SK-N-SH (cell line): ENCODE data around the gene CSF3. TPM values are rescaled to one million over a fixed set of nuclear protein-coding genes. Genes with fewer than 3 reads are reported as not detected.

ENCODE experiments used
- CTCF ChIA-PET: fragments of 300-600, 350-600 bp; formaldehyde crosslinking; extraction: SDS; loops from one replicate; lab custom pipeline; 2021; lab: Yijun Ruan, JAX
- POLR2A ChIA-PET: fragments of 350-600 bp; sonication (Branson Sonifier 250); formaldehyde crosslinking; extraction: SDS; loops from one replicate; lab custom pipeline; 2020; ENCODE audit warnings: antibody characterized with exemption, inconsistent platforms; lab: Yijun Ruan, JAX
- DNase-seq: peaks from one replicate; pipeline ENCODE4 v3.0.0; 2012
- H2AFZ ChIP-seq: fragments of 200-600 bp; sonication (generic); 2 replicates; pipeline ENCODE4 v1.8.1; 2016; ENCODE audit warnings: antibody characterized with exemption, mild to moderate bottlenecking, low read depth
- H3F3A ChIP-seq: fragments of 200-600 bp; sonication (generic); replicated peaks from 2 replicates; pipeline ENCODE3; 2016; ENCODE audit warnings: antibody characterized with exemption, mild to moderate bottlenecking; ENCODE audit not compliant: insufficient read depth
- H3K27ac ChIP-seq, 2 experiments: fragments of 200-500 bp in 1 of 2; fragments of 200-600 bp in 1 of 2; sonication (Bioruptor generic) in 1 of 2; sonication (generic), shearing (Covaris generic) in 1 of 2; 2 replicates each; pipeline versions ENCODE4 v1.5.1 to v1.6.1; 2014 to 2016; ENCODE audit warnings: low read depth in 2 of 2, inconsistent platforms in 1 of 2, low read length in 1 of 2, mild to moderate bottlenecking in 1 of 2, mixed read lengths in 1 of 2
- H3K27me3 ChIP-seq: fragments of 200-600 bp; sonication (generic), shearing (Covaris generic); 2 replicates; pipeline ENCODE4 v1.6.1; 2016; ENCODE audit warnings: mixed run types; ENCODE audit not compliant: insufficient read depth
- H3K36me3 ChIP-seq, 2 experiments: fragments of 200-500 bp in 1 of 2; fragments of 200-600 bp in 1 of 2; sonication (Bioruptor generic) in 1 of 2; sonication (generic) in 1 of 2; replicated peaks in 1 of 2; 2 replicates each; pipeline versions ENCODE3 to v1.5.1; 2014 to 2016; ENCODE audit warnings: low read length in 1 of 2, mild to moderate bottlenecking in 1 of 2; ENCODE audit not compliant: insufficient read depth in 2 of 2, control insufficient read depth in 1 of 2
- H3K4me1 ChIP-seq, 2 experiments: fragments of 200-500 bp in 1 of 2; fragments of 200-600 bp in 1 of 2; sonication (Bioruptor generic) in 1 of 2; sonication (generic), shearing (Covaris generic) in 1 of 2; 2 replicates each; pipeline versions ENCODE4 v1.5.1 to v1.6.1; 2014 to 2016; ENCODE audit warnings: low read depth in 1 of 2, low read length in 1 of 2, mixed run types in 1 of 2; ENCODE audit not compliant: insufficient read depth in 2 of 2, control insufficient read depth in 1 of 2
- H3K4me2 ChIP-seq: fragments of 200-600 bp; sonication (generic), shearing (Covaris generic); 2 replicates; pipeline ENCODE4 v1.6.1; 2017; ENCODE audit warnings: mixed run types
- H3K4me3 ChIP-seq, 2 experiments: fragments of 200-500 bp in 1 of 2; fragments of 200-600 bp in 1 of 2; sonication (Bioruptor generic) in 1 of 2; sonication (generic), shearing (Covaris generic) in 1 of 2; 2 replicates each; pipeline versions ENCODE4 v1.5.1 to v1.8.1; 2014 to 2016; ENCODE audit warnings: low read depth in 2 of 2, inconsistent platforms in 1 of 2, low read length in 1 of 2, mild to moderate bottlenecking in 1 of 2, mixed read lengths in 1 of 2, moderate library complexity in 1 of 2
- H3K79me2 ChIP-seq: fragments of 200-600 bp; sonication (generic); 2 replicates; pipeline ENCODE4 v1.8.1; 2017; ENCODE audit warnings: mild to moderate bottlenecking; ENCODE audit not compliant: insufficient read depth
- H3K9ac ChIP-seq: fragments of 200-600 bp; sonication (generic); 2 replicates; pipeline ENCODE4 v1.6.1; 2017; ENCODE audit warnings: mixed run types
- H3K9me2 ChIP-seq: fragments of 200-600 bp; sonication (generic); 2 replicates; pipeline ENCODE4 v1.6.1; 2017; ENCODE audit warnings: mixed run types
- H3K9me3 ChIP-seq: fragments of 200-600 bp; sonication (generic); 2 replicates; pipeline ENCODE4 v1.6.1; 2017; ENCODE audit warnings: mixed run types, mild to moderate bottlenecking, moderate library complexity
- H4K20me1 ChIP-seq: fragments of 200-600 bp; sonication (generic); 2 replicates; pipeline ENCODE4 v1.6.1; 2017; ENCODE audit warnings: mild to moderate bottlenecking, mixed run types; ENCODE audit not compliant: insufficient read depth
- CHD2 ChIP-seq: fragments of 150-350 bp; IDR thresholded peaks from 2 replicates; pipeline ENCODE4 v1.6.1; 2018; ENCODE audit warnings: low read length; ENCODE audit not compliant: partially characterized antibody
- FOSL2 ChIP-seq: IDR thresholded peaks from 2 replicates; pipeline ENCODE4 v1.4.0; 2012; ENCODE audit warnings: low read depth, mild to moderate bottlenecking, moderate library complexity, borderline replicate concordance
- FOXJ3 ChIP-seq: sonication (generic); formaldehyde crosslinking; IDR thresholded peaks from 2 replicates; pipeline ENCODE4 v1.5.1; 2020; ENCODE audit warnings: mild to moderate bottlenecking, missing genetic modification reagents
- FOXM1 ChIP-seq: IDR thresholded peaks from 2 replicates; pipeline ENCODE4 v1.4.0; 2012; ENCODE audit warnings: low read depth, mild to moderate bottlenecking
- GABPA ChIP-seq: IDR thresholded peaks from 2 replicates; pipeline ENCODE4 v1.4.0; 2012; ENCODE audit warnings: low read depth, mild to moderate bottlenecking
- JUND ChIP-seq: IDR thresholded peaks from 2 replicates; pipeline ENCODE4 v1.4.0; 2012
- MAX ChIP-seq: IDR thresholded peaks from 2 replicates; pipeline ENCODE4 v1.4.0; 2012; ENCODE audit warnings: low read depth
- MEF2A ChIP-seq: IDR thresholded peaks from 2 replicates; pipeline ENCODE4 v1.4.0; 2012; ENCODE audit warnings: low read depth, borderline replicate concordance
- MXI1 ChIP-seq: IDR thresholded peaks from 2 replicates; pipeline ENCODE4 v1.6.1; 2012; ENCODE audit warnings: mild to moderate bottlenecking, low read depth, low read length, improper control_type of control experiment
- NFIC ChIP-seq: IDR thresholded peaks from 2 replicates; pipeline ENCODE4 v1.4.0; 2012; ENCODE audit warnings: borderline replicate concordance
- RCOR1 ChIP-seq: fragments of 150-350 bp; IDR thresholded peaks from 2 replicates; pipeline ENCODE4 v1.6.1; 2017; ENCODE audit warnings: antibody characterized with exemption, low read length
- RXRA ChIP-seq: IDR thresholded peaks from 2 replicates; pipeline ENCODE4 v1.4.0; 2012; ENCODE audit warnings: low read depth, mild to moderate bottlenecking, borderline replicate concordance
- SMC3 ChIP-seq: IDR thresholded peaks from 2 replicates; pipeline ENCODE4 v1.6.1; 2012; ENCODE audit warnings: low read depth, low read length, improper control_type of control experiment
- TAF1 ChIP-seq: IDR thresholded peaks from 2 replicates; pipeline ENCODE4 v1.6.1; 2012; ENCODE audit warnings: low read depth, mild to moderate bottlenecking, low read length, moderate library complexity, borderline replicate concordance
- TEAD4 ChIP-seq: IDR thresholded peaks from 2 replicates; pipeline ENCODE4 v1.4.0; 2012; ENCODE audit warnings: mild to moderate bottlenecking, borderline replicate concordance; ENCODE audit not compliant: insufficient read depth
- USF1 ChIP-seq: IDR thresholded peaks from 2 replicates; pipeline ENCODE4 v1.4.0; 2012; ENCODE audit warnings: low read depth, borderline replicate concordance
- YY1 ChIP-seq: IDR thresholded peaks from 2 replicates; pipeline ENCODE4 v1.4.0; 2012; ENCODE audit warnings: low read depth, mild to moderate bottlenecking
- WGBS: methylation state at CpG from one replicate; pipeline ENCODE4 v1.1.6; 2017; ENCODE audit warnings: low lambda C conversion rate; 5-methylcytosine and 5-hydroxymethylcytosine counted together
- polyA plus RNA-seq, 3 experiments: library from polyadenylated mRNA; depleted of rRNA; stranded (reverse); fragments of >200 nt; gene quantifications; 2 replicates each; pipeline ENCODE4 v1.2.3, GENCODE V29; 2012

Gene CSF3
- polyA plus RNA-seq, 1 of the 3 experiments (the other 2 are of a cell fraction): not detected

- peaks cover 11 to 52% of the 10 kb centered on the region in 2 experiments for H3K36me3 ChIP-seq
- H3K9me2 ChIP-seq: no peaks in the 10 kb centered on the region
These were observed 19.1 kb upstream of the CSF3 start for GRCh38 chr17:39996162-39996561.

GRCh38 chr17:39996800-39997199 is 18.4 kb upstream of the CSF3 start:
- no peak for TF ChIP-seq YY1
- no peak for TF ChIP-seq MEF2A
- TF ChIP-seq FOSL2: no peak
- TF ChIP-seq TEAD4: no peak
- TF ChIP-seq JUND: no peak
- TF ChIP-seq RXRA: no peak
- TF ChIP-seq USF1: no peak
- no peak for TF ChIP-seq RCOR1
- no peak for TF ChIP-seq MXI1
- TF ChIP-seq, all 33 proteins: peak for 0
- no peak for DNase-seq
- no peak overlapping the region for H3K4me3 ChIP-seq
- no peaks in the 10 kb centered on the region for H3K9me3 ChIP-seq
- H3K36me3 ChIP-seq: peaks cover 7 to 48% of the 10 kb centered on the region in 2 experiments
- H3K9ac ChIP-seq: no peak overlapping the region
- H4K20me1 ChIP-seq: no peaks in the 10 kb centered on the region
- no peak overlapping the region for H3K27ac ChIP-seq
- no peaks in the 10 kb centered on the region for H3K79me2 ChIP-seq
- ChIA-PET POLR2A (interaction anchor here (0.6 kb wide), 1 partner anchor 213 kb away, joined by 3 read pairs; no protein-coding TSS in a partner anchor), CTCF (interaction anchor here (0.5 to 1.6 kb wide), 5 partner anchors 9 to 79 kb away, joined by 3 to 5 read pairs (median 4); no protein-coding TSS in a partner anchor)
- H3F3A ChIP-seq: peaks cover 11% of the 10 kb centered on the region
- no peaks in the 10 kb centered on the region for H3K4me1 ChIP-seq
- H3K9me2 ChIP-seq: no peaks in the 10 kb centered on the region
- H3K4me2 ChIP-seq: no peak overlapping the region
- 75% methylated on average over 6 of the region's 6 CpGs for WGBS
- no peaks in the 10 kb centered on the region for H3K27me3 ChIP-seq
- no peak overlapping the region for H2AFZ ChIP-seq

More at GRCh38 chr17:39996162-39996561, 19.1 kb upstream of the CSF3 start:
- H2AFZ ChIP-seq: no peak overlapping the region
- H4K20me1 ChIP-seq: no peaks in the 10 kb centered on the region
- WGBS: 94% methylated on average over 3 of the region's 8 CpGs
- H3K4me3 ChIP-seq: no peak overlapping the region
- H3K27ac ChIP-seq: no peak overlapping the region
- H3K9me3 ChIP-seq: no peaks in the 10 kb centered on the region
- CTCF ChIA-PET: interaction anchor here (0.5 to 1.6 kb wide), 6 partner anchors 9 to 116 kb away, joined by 3 to 5 read pairs (median 4); no protein-coding TSS in a partner anchor
- POLR2A ChIA-PET: interaction anchor here (0.6 kb wide), 1 partner anchor 214 kb away, joined by 3 read pairs; no protein-coding TSS in a partner anchor
- no peaks in the 10 kb centered on the region for H3K4me1 ChIP-seq
- no peak overlapping the region for H3K4me2 ChIP-seq
- TF ChIP-seq USF1: no peak
- no peak for TF ChIP-seq MAX
- TF ChIP-seq TAF1: no peak
- TF ChIP-seq GABPA: no peak
- TF ChIP-seq NFIC: no peak
- TF ChIP-seq FOXJ3 (CRISPR knock-in tag): no peak
- no peak for TF ChIP-seq TEAD4
- TF ChIP-seq SMC3: no peak
- TF ChIP-seq FOXM1: no peak
- no peak for TF ChIP-seq CHD2
- TF ChIP-seq, all 33 proteins: peak for 0
- no peaks in the 10 kb centered on the region for H3K79me2 ChIP-seq
- no peaks in the 10 kb centered on the region for H3K27me3 ChIP-seq
- peaks cover 11% of the 10 kb centered on the region for H3F3A ChIP-seq
- H3K9ac ChIP-seq: no peak overlapping the region
- DNase-seq: no peak
